Left lung (tissue), 10 donors: ENCODE results near the gene HOXB2. TPM values are rescaled to one million over a fixed set of nuclear protein-coding genes. Genes with fewer than 3 reads are reported as not detected.
A peak's percentile ranks its signal among the peaks of the same experiment; 100 is the strongest.

Experiments
- ATAC-seq: fragments of 200-7000 bp; cut with Tn5 transposase; one replicate; pipeline ENCODE4 v1.9.1; 2020; ENCODE audit warnings: moderate library complexity
- DNase-seq, 4 donors: peaks; one replicate each; pipeline ENCODE4 v3.0.0-alpha.2; 2013 to 2020
- H3K27ac ChIP-seq, 2 donors: fragments of 200-600 bp; sonication (generic) in 1 of 2; one replicate each; pipeline versions ENCODE4 v1.5.0 to v1.8.0; 2020 to 2021
- H3K27me3 ChIP-seq, 2 donors: fragments of 200-600 bp; sonication (generic) in 1 of 2; one replicate each; pipeline versions ENCODE4 v1.5.0 to v1.8.0; 2020 to 2021
- H3K36me3 ChIP-seq, 2 donors: fragments of 200-600 bp; sonication (generic) in 1 of 2; one replicate each; pipeline versions ENCODE4 v1.5.0 to v1.8.0; 2020 to 2021
- H3K4me1 ChIP-seq, 2 donors: fragments of 200-600 bp; one replicate each; pipeline ENCODE4 v1.8.0; 2021
- H3K4me3 ChIP-seq, 2 donors: fragments of 200-600 bp; sonication (generic) in 1 of 2; one replicate each; pipeline versions ENCODE4 v1.5.0 to v1.8.0; 2020 to 2021; ENCODE audit warnings: mild to moderate bottlenecking in 1 of 2
- H3K9me3 ChIP-seq, 2 donors: fragments of 200-600 bp; sonication (generic) in 1 of 2; one replicate each; pipeline versions ENCODE4 v1.5.0 to v1.8.0; 2020 to 2021
- CTCF ChIP-seq, 2 donors: fragments of 200-600 bp; sonication (generic) in 1 of 2; IDR thresholded peaks; one replicate each; pipeline versions ENCODE4 v1.5.0 to v1.8.0; 2021; ENCODE audit warnings: antibody characterized with exemption in 2 of 2
- intact Hi-C, 2 donors: fragments of 100-400 bp; cut with DNase I; formaldehyde crosslinking; loops; one replicate each; pipeline versions ENCODE4 v1.11.2 to v1.14.2; 2022
- polyA plus RNA-seq, 6 donors: library from polyadenylated mRNA; unstranded; fragments of 120-200 nt; gene quantifications; one replicate each; pipeline ENCODE4 v1.2.1, GENCODE V29; 2013; ENCODE audit not compliant: insufficient read length in 6 of 6
- total RNA-seq, 2 donors: library from RNA; stranded (reverse); fragmentation: NEBNext Ultra II Directional; extraction: Animal tissue kit (Norgen Biotek cat#: 25700); gene quantifications; one replicate each; pipeline ENCODE4 v1.2.1, GENCODE V29; 2021
- donor health status: DM: no; HTN: yes; CAD: no.
- donor health status: DM: no; HTN: no; CAD: no.

HOXB2 gene
- total and polyA plus RNA-seq, 8 donors: 9.7 to 33.6 (median 24.9) TPM

- DNase-seq (no peak), ATAC-seq (no peak)
- Histone ChIP-seq H3K36me3 (no peaks in the 10 kb centered on the region), H3K27me3 (peaks cover 6 to 53% of the 10 kb centered on the region in 2 donors), H3K9me3 (no peaks in the 10 kb centered on the region), H3K4me1 (no peaks in the 10 kb centered on the region), H3K4me3 (no peak overlapping the region), H3K27ac (no peak overlapping the region)
- intact Hi-C loops: no loop called here
- no peak for TF ChIP-seq CTCF (IDR thresholded peaks at IDR 0.05)
Observed at GRCh38 chr17:48502312-48502711, 42.6 kb downstream of the HOXB2 start.

GRCh38 chr17:48500435-48501426, 44.2 kb downstream of the HOXB2 start:
- peak in 1 of 4 donors; percentile 71 for DNase-seq
- intact Hi-C loops: no loop called here

GRCh38 chr17:48499735-48500434, 45.0 kb downstream of the HOXB2 start:
- Histone ChIP-seq H3K4me3 (no peak overlapping the region), H3K9me3 (no peaks in the 10 kb centered on the region), H3K36me3 (no peaks in the 10 kb centered on the region), H3K27me3 (peaks cover 6 to 62% of the 10 kb centered on the region in 2 donors), H3K4me1 (no peaks in the 10 kb centered on the region), H3K27ac (no peak overlapping the region)
- DNase-seq (no peak), ATAC-seq (no peak)
- TF ChIP-seq CTCF (IDR thresholded peaks at IDR 0.05): no peak
- intact Hi-C loops: no loop called here

More at GRCh38 chr17:48500435-48501426, 44.2 kb downstream of the HOXB2 start:
- no peaks in the 10 kb centered on the region for H3K36me3 ChIP-seq
- H3K27me3 ChIP-seq: peaks cover 6 to 54% of the 10 kb centered on the region in 2 donors
- no peaks in the 10 kb centered on the region for H3K9me3 ChIP-seq
- H3K27ac ChIP-seq: no peak overlapping the region
- H3K4me3 ChIP-seq: no peak overlapping the region
- H3K4me1 ChIP-seq: no peaks in the 10 kb centered on the region
- no peak for TF ChIP-seq CTCF (IDR thresholded peaks at IDR 0.05)
- ATAC-seq: no peak

GRCh38 chr17:48499248-48499647, 45.7 kb downstream of the HOXB2 start:
- no peak overlapping the region for H3K4me3 ChIP-seq
- ATAC-seq (no peak), DNase-seq (no peak)
- no peak for TF ChIP-seq CTCF (IDR thresholded peaks at IDR 0.05)
- H3K27ac ChIP-seq: no peak overlapping the region
- no peaks in the 10 kb centered on the region for H3K9me3 ChIP-seq
- intact Hi-C loops: no loop called here
- H3K4me1 ChIP-seq: no peaks in the 10 kb centered on the region
- H3K27me3 ChIP-seq: peaks cover 6 to 60% of the 10 kb centered on the region in 2 donors
- H3K36me3 ChIP-seq: no peaks in the 10 kb centered on the region
